GM19395 (cell line): Measurements from ENCODE around the gene MYLK.
"Not testable (repeated sequence)": the region's sequence is repeated elsewhere in the genome, so short reads cannot be mapped to it uniquely, and the experiment has no call there.

Experiments used
- ATAC-seq: cut with Tn5 transposase; IDR thresholded peaks from one replicate; pipeline ENCODE4 v1.9.1; 2021; ENCODE audit warnings: mild to moderate bottlenecking, moderate library complexity; ENCODE audit not compliant: unreplicated experiment

Gene MYLK

GRCh38 chr3:123703663-123704062, 180.5 kb downstream of the MYLK start:
- not testable (repeated sequence) for ATAC-seq

- ATAC-seq = no peak
These were observed 181.4 kb downstream of the MYLK start for GRCh38 chr3:123702720-123703119.

GRCh38 chr3:123702057-123702456, 182.1 kb downstream of the MYLK start:
- not testable (repeated sequence) for ATAC-seq

- no peak for ATAC-seq
These were observed 183.1 kb downstream of the MYLK start for GRCh38 chr3:123700791-123701722.

- ATAC-seq = no peak
These were observed 185.3 kb downstream of the MYLK start for GRCh38 chr3:123698813-123699212.

- ATAC-seq = no peak
These were observed 187.3 kb downstream of the MYLK start for GRCh38 chr3:123696808-123697207.

GRCh38 chr3:123695731-123696640, 188.1 kb downstream of the MYLK start:
- ATAC-seq = no peak

GRCh38 chr3:123695152-123695551, 189.0 kb downstream of the MYLK start:
- no peak for ATAC-seq

GRCh38 chr3:123694366-123695087, 189.6 kb downstream of the MYLK start:
- no peak for ATAC-seq

GRCh38 chr3:123693584-123694190, 190.4 kb downstream of the MYLK start:
- ATAC-seq = no peak

GRCh38 chr3:123692671-123693070, 191.5 kb downstream of the MYLK start:
- ATAC-seq = no peak

GRCh38 chr3:123692041-123692440, 192.1 kb downstream of the MYLK start:
- no peak for ATAC-seq

GRCh38 chr3:123689831-123690230, 194.3 kb downstream of the MYLK start:
- no peak for ATAC-seq

GRCh38 chr3:123688241-123688747, 195.8 kb downstream of the MYLK start:
- ATAC-seq = no peak

- ATAC-seq = no peak
These were observed 196.8 kb downstream of the MYLK start for GRCh38 chr3:123687286-123687685.

GRCh38 chr3:123686251-123686650, 197.9 kb downstream of the MYLK start:
- ATAC-seq = no peak

- no peak for ATAC-seq
These were observed 198.4 kb downstream of the MYLK start for GRCh38 chr3:123685780-123686179.

GRCh38 chr3:123684636-123685035, 199.5 kb downstream of the MYLK start:
- ATAC-seq = no peak

- no peak for ATAC-seq
These were observed 199.9 kb downstream of the MYLK start for GRCh38 chr3:123684209-123684608.

- ATAC-seq = no peak
These were observed 200.5 kb downstream of the MYLK start for GRCh38 chr3:123683505-123684154.
